ENCODE results near the gene NOP14. TPM values are rescaled to one million over a fixed set of nuclear protein-coding genes. Genes with fewer than 3 reads are reported as not detected.

NOP14 gene
- total and polyA plus RNA-seq, 2 donors (not counting 1 experiment from before 2014, with no cell fraction given), result 9.1 to 30.4 TPM

DNA sequence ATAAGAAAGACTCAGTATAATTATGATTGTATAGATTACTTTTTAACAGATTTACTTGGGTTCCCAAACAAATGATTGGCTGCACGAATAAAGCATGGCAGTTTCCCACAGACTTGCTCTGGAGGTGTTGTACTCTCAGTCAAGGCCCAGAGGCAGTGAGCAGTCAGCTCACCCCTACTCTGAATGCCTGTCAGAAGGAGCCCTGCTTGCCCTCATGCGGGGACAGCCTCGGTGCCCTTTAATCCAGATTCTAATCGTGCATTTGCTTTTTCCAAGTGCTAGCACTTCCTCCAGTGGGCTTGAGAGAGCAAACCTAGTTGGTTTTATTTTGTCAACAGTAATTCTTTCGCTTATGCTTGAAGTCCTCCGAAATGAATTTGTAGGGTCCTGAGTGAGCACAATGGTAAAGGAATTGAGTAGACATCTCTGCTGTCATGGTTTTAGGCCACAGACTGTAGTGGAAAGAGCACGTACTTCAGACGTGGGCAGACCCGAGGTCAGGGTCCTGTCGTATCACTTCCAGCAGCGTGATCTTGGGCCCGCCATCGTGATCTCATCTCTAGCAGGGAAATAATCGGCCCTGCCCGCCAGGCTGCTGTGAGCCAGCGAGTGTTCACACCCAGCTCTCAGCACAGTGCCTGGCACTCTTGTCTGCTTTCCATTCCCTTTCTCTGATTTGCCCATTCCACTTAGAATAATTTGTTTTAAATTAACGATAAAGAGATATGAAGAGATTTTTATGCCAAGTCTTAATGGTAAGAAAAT, 48.4 kb upstream of the NOP14 start:
- Histone ChIP-seq H2AFZ (ENCODE audit: insufficient read depth, low read depth, low read length, poor library complexity, severe bottlenecking) (no peak overlapping the region), H3K79me2 (ENCODE audit: control insufficient read depth, insufficient read depth, low read length) (no peaks in the 10 kb centered on the region), H3K36me3 (replicated peaks in 1 of 2; ENCODE audit: control extremely low read depth in 1 of 2, control insufficient read depth in 1 of 2, extremely low read depth in 1 of 2, insufficient read depth in 2 of 2, low read length in 1 of 2) (no peaks in the 10 kb centered on the region), H3K9me3 (ENCODE audit: control extremely low read depth in 1 of 3, control insufficient read depth in 2 of 3, insufficient read depth in 1 of 3, low read length in 2 of 3) (no peaks in the 10 kb centered on the region), H3K4me3 (ENCODE audit: control extremely low read depth in 1 of 5, extremely low read depth in 1 of 5, insufficient read depth in 1 of 5, low read depth in 2 of 5, low read length in 4 of 5) (no peak overlapping the region), H3K4me1 (ENCODE audit: control insufficient read depth in 2 of 2, insufficient read depth in 2 of 2, low read length in 2 of 2) (no peaks in the 10 kb centered on the region), H3K27ac (ENCODE audit: low read length in 2 of 2) (no peak overlapping the region), H3K27me3 (replicated peaks in 1 of 4; ENCODE audit: control extremely low read depth in 1 of 4, control insufficient read depth in 3 of 4, insufficient read depth in 4 of 4, low read length in 3 of 4) (no peaks in the 10 kb centered on the region), H4K20me1 (ENCODE audit: control insufficient read depth, insufficient read depth, low read length, poor library complexity, severe bottlenecking) (no peaks in the 10 kb centered on the region), H3K4me2 (replicated peaks; ENCODE audit: low read depth, low read length, poor library complexity, severe bottlenecking) (no peak overlapping the region), H3K9ac (ENCODE audit: low read length) (no peak overlapping the region)
- intact Hi-C loops (cut with micrococcal nuclease), result no loop called here
- Mint-ChIP-seq H3K27me3 (peaks cover 20% of the 10 kb centered on the region), H3K9me3 (ENCODE audit: insufficient read depth) (no peaks in the 10 kb centered on the region), H3K27ac (no peak overlapping the region), H3K4me1 (no peaks in the 10 kb centered on the region), H3K4me3 (no peak overlapping the region)
- ATAC-seq (ENCODE audit: low read depth) (no peak), DNase-seq (no peak)
- TF ChIP-seq EZH2 (IDR thresholded peaks at IDR 0.05; ENCODE audit: borderline replicate concordance, insufficient read depth, low read depth, low read length, poor library complexity, severe bottlenecking) (no peak), CTCF (IDR thresholded peaks at IDR 0.05) (no peak)
- ChIA-PET POLR2A (no interaction called here), CTCF (no interaction called here)
- 100% methylated on average over 15 of the region's 17 CpGs for WGBS (ENCODE audit: insufficient coverage)

DNA sequence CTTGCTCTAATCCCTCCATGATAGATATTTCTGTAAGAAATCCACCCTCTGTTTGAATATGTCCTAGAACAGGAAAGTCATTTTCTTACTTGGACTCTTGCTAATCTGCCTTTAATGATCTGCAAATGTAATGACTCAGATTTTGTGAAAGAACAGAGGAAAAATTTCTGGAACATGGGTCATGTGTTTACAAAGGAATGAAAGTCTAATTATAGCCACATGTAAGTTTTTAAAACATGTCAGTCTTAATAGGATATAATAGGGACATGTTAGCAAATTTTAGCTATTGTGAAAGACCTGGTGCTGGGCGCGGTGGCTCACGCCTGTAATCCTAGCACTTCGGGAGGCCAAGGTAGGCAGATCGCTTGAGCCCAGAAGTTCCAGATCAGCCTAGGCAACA, 47.8 kb upstream of the NOP14 start:
- H3K27me3 ChIP-seq (replicated peaks in 1 of 4; ENCODE audit: control extremely low read depth in 1 of 4, control insufficient read depth in 3 of 4, insufficient read depth in 4 of 4, low read length in 3 of 4), result no peaks in the 10 kb centered on the region
- intact Hi-C loops (cut with micrococcal nuclease), result no loop called here
- no CpG with 5 or more reads among the region's 5 CpGs for WGBS (ENCODE audit: insufficient coverage)
- H3K27ac ChIP-seq (ENCODE audit: low read length in 2 of 2), result no peak overlapping the region
- DNase-seq (no peak), ATAC-seq (ENCODE audit: low read depth) (no peak)
- H3K9ac ChIP-seq (ENCODE audit: low read length), result no peak overlapping the region
- H3K4me3 ChIP-seq (ENCODE audit: control extremely low read depth in 1 of 5, extremely low read depth in 1 of 5, insufficient read depth in 1 of 5, low read depth in 2 of 5, low read length in 4 of 5), result no peak overlapping the region
- no peaks in the 10 kb centered on the region for H4K20me1 ChIP-seq (ENCODE audit: control insufficient read depth, insufficient read depth, low read length, poor library complexity, severe bottlenecking)
- POLR2A ChIA-PET, result no interaction called here
- H3K4me1 ChIP-seq (ENCODE audit: control insufficient read depth in 2 of 2, insufficient read depth in 2 of 2, low read length in 2 of 2), result no peaks in the 10 kb centered on the region
- TF ChIP-seq CTCF (IDR thresholded peaks at IDR 0.05), result no peak
- H3K4me2 ChIP-seq (replicated peaks; ENCODE audit: low read depth, low read length, poor library complexity, severe bottlenecking), result no peak overlapping the region
- H3K27me3 Mint-ChIP-seq, result peaks cover 19% of the 10 kb centered on the region
- no peaks in the 10 kb centered on the region for H3K36me3 ChIP-seq (replicated peaks in 1 of 2; ENCODE audit: control extremely low read depth in 1 of 2, control insufficient read depth in 1 of 2, extremely low read depth in 1 of 2, insufficient read depth in 2 of 2, low read length in 1 of 2)
- no peaks in the 10 kb centered on the region for H3K79me2 ChIP-seq (ENCODE audit: control insufficient read depth, insufficient read depth, low read length)
- H3K27ac Mint-ChIP-seq, result no peak overlapping the region
- H2AFZ ChIP-seq (ENCODE audit: insufficient read depth, low read depth, low read length, poor library complexity, severe bottlenecking), result no peak overlapping the region
- H3K9me3 ChIP-seq (ENCODE audit: control extremely low read depth in 1 of 3, control insufficient read depth in 2 of 3, insufficient read depth in 1 of 3, low read length in 2 of 3), result no peaks in the 10 kb centered on the region
- no peaks in the 10 kb centered on the region for H3K4me1 Mint-ChIP-seq
- CTCF ChIA-PET, result no interaction called here
- H3K4me3 Mint-ChIP-seq, result no peak overlapping the region
- H3K9me3 Mint-ChIP-seq (ENCODE audit: insufficient read depth), result no peaks in the 10 kb centered on the region
